LNCaP clone FGC (cell line): ENCODE results near the gene SLC23A3.

ENCODE experiments used
- DNase-seq: peaks from one replicate; pipeline ENCODE4 v3.0.0-alpha.2; 2011; ENCODE audit warnings: low read depth
- H3K4me3 ChIP-seq: 2 replicates; pipeline ENCODE4 v1.5.1; 2011; ENCODE audit warnings: mild to moderate bottlenecking, low read depth, low read length, control low read depth
- CTCF ChIP-seq: IDR thresholded peaks from 2 replicates; pipeline ENCODE4 v1.5.1; 2012; ENCODE audit warnings: mild to moderate bottlenecking; ENCODE audit not compliant: control insufficient read depth, insufficient read depth; ENCODE audit errors: extremely low read depth

Gene SLC23A3

DNA sequence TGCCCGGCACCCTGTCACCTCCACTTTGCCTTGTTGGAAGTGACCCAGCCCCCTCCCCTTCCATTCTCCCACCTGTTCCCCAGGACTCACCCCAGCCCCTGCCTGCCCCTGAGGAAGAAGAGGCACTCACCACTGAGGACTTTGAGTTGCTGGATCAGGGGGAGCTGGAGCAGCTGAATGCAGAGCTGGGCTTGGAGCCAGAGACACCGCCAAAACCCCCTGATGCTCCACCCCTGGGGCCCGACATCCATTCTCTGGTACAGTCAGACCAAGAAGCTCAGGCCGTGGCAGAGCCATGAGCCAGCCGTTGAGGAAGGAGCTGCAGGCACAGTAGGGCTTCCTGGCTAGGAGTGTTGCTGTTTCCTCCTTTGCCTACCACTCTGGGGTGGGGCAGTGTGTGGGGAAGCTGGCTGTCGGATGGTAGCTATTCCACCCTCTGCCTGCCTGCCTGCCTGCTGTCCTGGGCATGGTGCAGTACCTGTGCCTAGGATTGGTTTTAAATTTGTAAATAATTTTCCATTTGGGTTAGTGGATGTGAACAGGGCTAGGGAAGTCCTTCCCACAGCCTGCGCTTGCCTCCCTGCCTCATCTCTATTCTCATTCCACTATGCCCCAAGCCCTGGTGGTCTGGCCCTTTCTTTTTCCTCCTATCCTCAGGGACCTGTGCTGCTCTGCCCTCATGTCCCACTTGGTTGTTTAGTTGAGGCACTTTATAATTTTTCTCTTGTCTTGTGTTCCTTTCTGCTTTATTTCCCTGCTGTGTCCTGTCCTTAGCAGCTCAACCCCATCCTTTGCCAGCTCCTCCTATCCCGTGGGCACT, 12.7 kb upstream of the SLC23A3 start:
- TF ChIP-seq CTCF = no peak
- H3K4me3 ChIP-seq = no peak overlapping the region

GRCh38 chr2:219181531-219181930, 11.7 kb upstream of the SLC23A3 start:
- TF ChIP-seq CTCF = no peak
- H3K4me3 ChIP-seq = no peak overlapping the region
- no peak for DNase-seq

More for the DNA sequence above, 12.7 kb upstream of the SLC23A3 start:
- no peak for DNase-seq

DNA sequence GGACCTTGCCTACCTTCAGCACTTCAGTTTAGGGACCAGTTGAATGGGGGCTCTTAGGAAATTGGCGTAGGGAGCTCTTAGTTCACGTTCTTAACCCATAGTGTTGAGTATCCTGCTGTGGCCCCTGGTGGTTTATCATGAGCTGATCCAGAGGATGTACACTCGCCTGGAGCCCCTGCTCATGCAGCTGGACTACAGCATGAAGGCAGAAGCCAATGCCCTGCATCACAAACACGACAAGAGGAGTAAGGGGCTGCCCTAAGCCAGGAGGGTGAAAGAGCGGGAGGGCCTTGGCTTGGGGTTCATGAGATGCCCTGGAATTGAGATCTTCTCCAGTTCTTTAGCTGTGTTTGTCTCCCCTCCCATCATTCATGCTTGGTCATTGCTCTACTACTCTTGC, 11.1 kb upstream of the SLC23A3 start:
- no peak for DNase-seq
- H3K4me3 ChIP-seq = no peak overlapping the region
- TF ChIP-seq CTCF = no peak

- no peak for TF ChIP-seq CTCF
- no peak overlapping the region for H3K4me3 ChIP-seq
- no peak for DNase-seq
These were observed 10.0 kb upstream of the SLC23A3 start for GRCh38 chr2:219179601-219180465.

GRCh38 chr2:219178377-219179175, 8.7 kb upstream of the SLC23A3 start:
- TF ChIP-seq CTCF = no peak
- DNase-seq = no peak

DNA sequence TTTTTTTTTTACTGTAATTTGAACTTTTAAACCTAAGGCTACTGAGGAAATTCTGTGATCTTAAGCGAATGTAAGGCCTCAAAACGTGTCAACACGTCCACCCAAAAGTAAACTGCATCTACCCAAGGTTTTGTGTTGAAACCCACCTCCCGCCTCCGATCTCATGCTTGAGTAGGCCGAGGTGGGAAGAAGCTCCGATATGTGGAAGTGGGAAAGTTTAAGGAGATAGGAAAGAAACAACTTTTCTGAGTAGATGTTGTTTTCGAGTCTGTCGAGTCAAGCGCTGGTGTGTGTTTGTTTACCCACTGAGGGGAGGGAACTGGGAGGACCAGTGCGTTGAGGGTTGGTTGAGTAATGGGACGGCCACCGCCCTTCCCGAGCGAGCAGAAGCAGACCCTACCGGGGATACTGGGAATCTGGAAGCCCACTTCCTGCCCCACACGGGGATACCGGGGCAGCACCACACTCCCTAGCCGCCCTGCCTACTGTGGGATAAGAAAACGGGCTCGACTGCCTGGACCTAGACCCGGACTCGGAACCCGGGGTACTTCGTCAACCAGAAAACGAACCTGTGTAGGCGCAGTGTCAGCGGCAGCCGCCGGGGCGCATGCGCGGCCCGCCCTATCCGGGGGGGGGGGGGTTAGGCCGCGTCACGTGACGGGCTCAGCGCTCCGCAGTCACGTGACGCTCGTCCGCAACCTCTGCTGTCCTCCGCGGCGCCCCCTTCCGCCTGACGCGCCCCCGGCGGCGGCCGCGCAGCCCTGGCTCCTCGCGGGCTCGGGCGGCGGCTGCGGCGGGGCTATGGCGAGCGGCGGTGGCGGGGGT, 7.9 kb upstream of the SLC23A3 start, which contains the start of gene RETREG2:
Gene RETREG2 (plus strand): TSS at position 724 of the 825 bp plus-strand sequence. CDS start 78 bp downstream, at position 802.
- DNase-seq = peak; percentile 61
- peak within 1 kb of the TSS; percentile 75 for H3K4me3 ChIP-seq
- TF ChIP-seq CTCF = peak; percentile 65

More at GRCh38 chr2:219178377-219179175, 8.7 kb upstream of the SLC23A3 start:
- peak overlapping the region; percentile 75 for H3K4me3 ChIP-seq
